IMR-90 (cell line): ENCODE results near the gene CHCHD4. TPM values are rescaled to one million over a fixed set of nuclear protein-coding genes. Genes with fewer than 3 reads are reported as not detected.

Experiments used
- ATAC-seq: fragments of 200-7000 bp; cut with Tn5 transposase; 2 replicates; pipeline ENCODE4 v1.9.1; 2020; ENCODE audit warnings: low read depth, mild to moderate bottlenecking, moderate library complexity
- BruUV-seq: library from RNA; stranded (reverse); fragments of 400-500 nt; replicated peaks from 2 replicates; lab custom pipeline; 2021; lab: Mats Ljungman, UMichigan
- CTCF ChIA-PET: fragments of 300-600 bp; formaldehyde crosslinking; extraction: SDS; loops from one replicate; lab custom pipeline; 2021; ENCODE audit warnings: antibody characterized with exemption; lab: Yijun Ruan, JAX
- POLR2A ChIA-PET: fragments of 300-600 bp; sonication (Branson Sonifier 250); formaldehyde crosslinking; loops from one replicate; lab custom pipeline; 2022; ENCODE audit warnings: antibody characterized with exemption; ENCODE audit not compliant: unreplicated experiment; lab: Charles Lee
- DNase-seq: peaks from one replicate; pipeline ENCODE4 v3.0.0; 2013
- H2AFZ ChIP-seq: replicated peaks from 2 replicates; pipeline ENCODE3; 2013; ENCODE audit warnings: low read length, mild to moderate bottlenecking; ENCODE audit not compliant: poor library complexity
- H2AK5ac ChIP-seq: 2 replicates; pipeline ENCODE4 v1.6.1; 2013; ENCODE audit warnings: low read depth, low read length, inconsistent platforms
- H2AK9ac ChIP-seq: replicated peaks from 2 replicates; pipeline ENCODE3; 2013; ENCODE audit warnings: mild to moderate bottlenecking, low read depth, low read length, moderate library complexity; ENCODE audit not compliant: poor library complexity
- H2BK120ac ChIP-seq: 2 replicates; pipeline ENCODE4 v1.6.1; 2013; ENCODE audit warnings: low read depth, low read length, inconsistent platforms
- H2BK15ac ChIP-seq: 3 replicates; pipeline ENCODE4 v1.6.1; 2013; ENCODE audit warnings: low read depth, low read length, inconsistent platforms
- H2BK20ac ChIP-seq: 2 replicates; pipeline ENCODE4 v1.6.1; 2013; ENCODE audit warnings: low read depth, mild to moderate bottlenecking, inconsistent platforms, low read length, moderate library complexity
- H2BK5ac ChIP-seq: 2 replicates; pipeline ENCODE4 v1.6.1; 2013; ENCODE audit warnings: mild to moderate bottlenecking, low read depth, low read length, inconsistent platforms; ENCODE audit not compliant: poor library complexity, severe bottlenecking
- H3K14ac ChIP-seq: replicated peaks from 2 replicates; pipeline ENCODE4 v1.6.1; 2013; ENCODE audit warnings: low read depth, low read length, inconsistent platforms
- H3K18ac ChIP-seq: 2 replicates; pipeline ENCODE4 v1.6.1; 2013; ENCODE audit warnings: low read depth, low read length, control low read depth
- H3K23ac ChIP-seq: 2 replicates; pipeline ENCODE4 v1.6.1; 2013; ENCODE audit warnings: low read depth, low read length, inconsistent platforms
- H3K27ac ChIP-seq: 2 replicates; pipeline ENCODE4 v1.5.1; 2013; ENCODE audit warnings: mild to moderate bottlenecking, control low read depth, low read length; ENCODE audit not compliant: insufficient read depth
- H3K27me3 ChIP-seq: 2 replicates; pipeline ENCODE4 v1.6.1; 2013; ENCODE audit warnings: low read length; ENCODE audit not compliant: control insufficient read depth, insufficient read depth
- H3K36me3 ChIP-seq: 2 replicates; pipeline ENCODE4 v1.6.1; 2013; ENCODE audit warnings: low read length, mixed read lengths; ENCODE audit not compliant: control insufficient read depth, insufficient read depth
- H3K4ac ChIP-seq: 2 replicates; pipeline ENCODE4 v1.6.1; 2013; ENCODE audit warnings: low read depth, low read length, inconsistent platforms
- H3K4me1 ChIP-seq: 2 replicates; pipeline ENCODE4 v1.6.1; 2013; ENCODE audit warnings: low read length, mixed read lengths; ENCODE audit not compliant: control insufficient read depth, insufficient read depth
- H3K4me2 ChIP-seq: 2 replicates; pipeline ENCODE4 v1.6.1; 2013; ENCODE audit warnings: low read depth, mild to moderate bottlenecking, control low read depth, low read length, moderate library complexity
- H3K4me3 ChIP-seq: 2 replicates; pipeline ENCODE4 v1.5.1; 2013; ENCODE audit warnings: low read depth, mild to moderate bottlenecking, control low read depth, low read length, moderate library complexity; ENCODE audit not compliant: insufficient read depth
- H3K56ac ChIP-seq: 2 replicates; pipeline ENCODE4 v1.6.1; 2013; ENCODE audit warnings: low read length, inconsistent platforms; ENCODE audit not compliant: insufficient read depth; ENCODE audit errors: extremely low read depth
- H3K79me1 ChIP-seq, 2 experiments: 2 replicates each; pipeline ENCODE4 v1.6.1; 2013; ENCODE audit warnings: low read length in 2 of 2, inconsistent platforms in 1 of 2, low read depth in 1 of 2
- H3K9ac ChIP-seq: 2 replicates; pipeline ENCODE4 v1.6.1; 2013; ENCODE audit warnings: low read depth, low read length, control low read depth
- H3K9me1 ChIP-seq: 2 replicates; pipeline ENCODE4 v1.6.1; 2013; ENCODE audit warnings: low read length, inconsistent platforms; ENCODE audit not compliant: insufficient read depth
- H3K9me3 ChIP-seq: 2 replicates; pipeline ENCODE4 v1.6.1; 2013; ENCODE audit warnings: low read length; ENCODE audit not compliant: control insufficient read depth, insufficient read depth
- H4K20me1 ChIP-seq: 2 replicates; pipeline ENCODE4 v1.6.1; 2013; ENCODE audit warnings: low read length, inconsistent platforms; ENCODE audit not compliant: insufficient read depth
- H4K5ac ChIP-seq: 2 replicates; pipeline ENCODE4 v1.6.1; 2013; ENCODE audit warnings: mild to moderate bottlenecking, low read depth, low read length, control low read depth
- H4K8ac ChIP-seq, 2 experiments: 2 replicates each; pipeline ENCODE4 v1.6.1; 2013; ENCODE audit warnings: low read depth in 2 of 2, low read length in 2 of 2, control low read depth in 1 of 2, inconsistent platforms in 1 of 2
- H4K91ac ChIP-seq: 2 replicates; pipeline ENCODE4 v1.6.1; 2013; ENCODE audit warnings: low read depth, low read length, inconsistent platforms; ENCODE audit not compliant: insufficient read depth
- BHLHE40 ChIP-seq: fragments of 150-350 bp; IDR thresholded peaks from 2 replicates; pipeline ENCODE4 v1.6.1; 2016; ENCODE audit warnings: mild to moderate bottlenecking, low read depth, low read length
- CEBPB ChIP-seq: IDR thresholded peaks from 2 replicates; pipeline ENCODE4 v1.6.1; 2012; ENCODE audit warnings: low read depth, low read length, improper control_type of control experiment
- CHD1 ChIP-seq: IDR thresholded peaks from 2 replicates; pipeline ENCODE4 v1.6.1; 2012; ENCODE audit warnings: low read depth, low read length, improper control_type of control experiment
- FOS ChIP-seq: fragments of 150-350 bp; IDR thresholded peaks from 2 replicates; pipeline ENCODE4 v1.6.1; 2016; ENCODE audit warnings: low read depth, low read length
- MAFK ChIP-seq: IDR thresholded peaks from 2 replicates; pipeline ENCODE4 v1.6.1; 2012; ENCODE audit warnings: low read depth, low read length, improper control_type of control experiment
- MAZ ChIP-seq: IDR thresholded peaks from 2 replicates; pipeline ENCODE4 v1.6.1; 2012; ENCODE audit warnings: low read depth, mild to moderate bottlenecking, low read length, improper control_type of control experiment, moderate library complexity, borderline replicate concordance
- MXI1 ChIP-seq: IDR thresholded peaks from 2 replicates; pipeline ENCODE4 v1.6.1; 2012; ENCODE audit warnings: low read depth, mild to moderate bottlenecking, low read length, moderate library complexity, borderline replicate concordance
- NFE2L2 ChIP-seq: fragments of 150-350 bp; IDR thresholded peaks from 2 replicates; pipeline ENCODE4 v1.6.1; 2016; ENCODE audit warnings: low read depth, mild to moderate bottlenecking, low read length
- POLR2A ChIP-seq: IDR thresholded peaks from 2 replicates; pipeline ENCODE4 v1.6.1; 2012; ENCODE audit warnings: mild to moderate bottlenecking, low read depth, low read length
- RAD21 ChIP-seq: IDR thresholded peaks from 2 replicates; pipeline ENCODE4 v1.6.1; 2012; ENCODE audit warnings: low read length, improper control_type of control experiment
- RCOR1 ChIP-seq: IDR thresholded peaks from 2 replicates; pipeline ENCODE4 v1.6.1; 2012; ENCODE audit warnings: mild to moderate bottlenecking, low read length, improper control_type of control experiment; ENCODE audit not compliant: insufficient replicate concordance
- RFX5 ChIP-seq: IDR thresholded peaks from 2 replicates; pipeline ENCODE4 v1.8.0; 2012; ENCODE audit warnings: low read depth, mild to moderate bottlenecking, low read length, moderate library complexity
- SMC3 ChIP-seq: fragments of 150-350 bp; IDR thresholded peaks from 2 replicates; pipeline ENCODE4 v1.6.1; 2016; ENCODE audit warnings: low read depth, mild to moderate bottlenecking, antibody characterized with exemption, low read length, moderate library complexity
- USF2 ChIP-seq: fragments of 150-350 bp; IDR thresholded peaks from 2 replicates; pipeline ENCODE4 v1.6.1; 2017; ENCODE audit warnings: mild to moderate bottlenecking, antibody characterized with exemption, low read length, low read depth
- WGBS, 2 experiments: methylation state at CpG; one replicate each; pipeline versions ENCODE4 v1.1.5 to v1.1.7; 2013; ENCODE audit warnings: missing lambda C conversion rate in 2 of 2; ENCODE audit not compliant: insufficient read length in 1 of 2; ENCODE audit errors: extremely low coverage in 2 of 2; 5-methylcytosine and 5-hydroxymethylcytosine counted together
- dilution Hi-C: fragments of 300-500 bp; cut with HindIII; formaldehyde crosslinking; loops from one replicate; pipeline ENCODE4 v1.14.3; 2018; ENCODE audit warnings: low sequenced_read_pairs; ENCODE audit not compliant: unreplicated experiment
- in situ Hi-C: fragments of 300-500 bp; cut with MboI; formaldehyde crosslinking; loops from 3 replicates; pipeline ENCODE4 v1.14.3; 2019; ENCODE audit warnings: low sequenced_read_pairs, inconsistent platforms, mixed read lengths
- intact Hi-C: fragments of 100-400 bp; cut with micrococcal nuclease; formaldehyde crosslinking; loops from 2 replicates; pipeline ENCODE4 v1.10.0; 2022
- polyA plus RNA-seq, 3 experiments: library from polyadenylated mRNA; depleted of rRNA; stranded (reverse); fragments of >200 nt; gene quantifications; 2 replicates each; pipeline ENCODE4 v1.2.3, GENCODE V29; 2012; ENCODE audit warnings: low replicate concordance in 1 of 3
- total RNA-seq: library from RNA; depleted of rRNA; stranded (reverse); fragments of >200 nt; gene quantifications from 2 replicates; pipeline ENCODE4 v1.2.3, GENCODE V29; 2012
- TF ChIP-seq, protein P1 (sequence below): conservative IDR thresholded peaks from 2 replicates; pipeline ENCODE4 v1.5.1; 2012; ENCODE audit warnings: mild to moderate bottlenecking, low read depth, low read length, improper control_type of control experiment
- TF ChIP-seq, protein P2 (sequence below): fragments of 150-350 bp; IDR thresholded peaks from 2 replicates; pipeline ENCODE4 v1.6.1; 2016; ENCODE audit warnings: low read depth, mild to moderate bottlenecking, low read length, moderate library complexity, borderline replicate concordance

CHCHD4 gene
- total and polyA plus RNA-seq, 2 of the 4 experiments (the other 2 are of a cell fraction), result 9.0 to 9.8 TPM

GRCh38 chr3:14154276-14154675 is 29.6 kb upstream of the CHCHD4 start:
- Histone ChIP-seq H3K79me1 (peaks cover 25 to 35% of the 10 kb centered on the region in 2 experiments), H4K91ac (no peak overlapping the region), H3K4me2 (no peak overlapping the region), H4K5ac (no peak overlapping the region), H4K8ac (no peak overlapping the region), H2AK9ac (no peak overlapping the region), H3K27me3 (no peaks in the 10 kb centered on the region), H2BK5ac (no peak overlapping the region), H3K9me3 (no peaks in the 10 kb centered on the region), H3K4me1 (no peaks in the 10 kb centered on the region), H2BK20ac (no peak overlapping the region), H3K4me3 (no peak overlapping the region), H3K4ac (no peak overlapping the region), H3K56ac (no peak overlapping the region), H2BK15ac (no peak overlapping the region), H2AFZ (no peak overlapping the region), H3K9ac (no peak overlapping the region), H3K27ac (no peak overlapping the region), H2BK120ac (no peak overlapping the region), H3K14ac (no peak overlapping the region), H2AK5ac (no peak overlapping the region), H3K9me1 (peaks cover under 1% of the 10 kb centered on the region; the same call in 1 of the 2 replicates), H3K18ac (no peak overlapping the region), H3K23ac (no peak overlapping the region), H3K36me3 (peaks cover 66% of the 10 kb centered on the region), H4K20me1 (no peaks in the 10 kb centered on the region)
- 93 to 100% methylated on average over 2 to 3 of the region's 5 CpGs for WGBS, 2 experiments
- intact Hi-C loops, result no loop called here
- ATAC-seq, result no peak
- in situ Hi-C loops, result no loop called here
- BruUV-seq, result no TSS peak
- CTCF ChIA-PET, result no interaction called here
- TF ChIP-seq MAFK (no peak), BHLHE40 (no peak), POLR2A (no peak), USF2 (no peak), FOS (no peak), CHD1 (no peak), RFX5 (no peak), CEBPB (no peak), MAZ (no peak), NFE2L2 (no peak), RAD21 (no peak), SMC3 (no peak), RCOR1 (no peak), MXI1 (no peak)
- TF ChIP-seq, protein P1, sequence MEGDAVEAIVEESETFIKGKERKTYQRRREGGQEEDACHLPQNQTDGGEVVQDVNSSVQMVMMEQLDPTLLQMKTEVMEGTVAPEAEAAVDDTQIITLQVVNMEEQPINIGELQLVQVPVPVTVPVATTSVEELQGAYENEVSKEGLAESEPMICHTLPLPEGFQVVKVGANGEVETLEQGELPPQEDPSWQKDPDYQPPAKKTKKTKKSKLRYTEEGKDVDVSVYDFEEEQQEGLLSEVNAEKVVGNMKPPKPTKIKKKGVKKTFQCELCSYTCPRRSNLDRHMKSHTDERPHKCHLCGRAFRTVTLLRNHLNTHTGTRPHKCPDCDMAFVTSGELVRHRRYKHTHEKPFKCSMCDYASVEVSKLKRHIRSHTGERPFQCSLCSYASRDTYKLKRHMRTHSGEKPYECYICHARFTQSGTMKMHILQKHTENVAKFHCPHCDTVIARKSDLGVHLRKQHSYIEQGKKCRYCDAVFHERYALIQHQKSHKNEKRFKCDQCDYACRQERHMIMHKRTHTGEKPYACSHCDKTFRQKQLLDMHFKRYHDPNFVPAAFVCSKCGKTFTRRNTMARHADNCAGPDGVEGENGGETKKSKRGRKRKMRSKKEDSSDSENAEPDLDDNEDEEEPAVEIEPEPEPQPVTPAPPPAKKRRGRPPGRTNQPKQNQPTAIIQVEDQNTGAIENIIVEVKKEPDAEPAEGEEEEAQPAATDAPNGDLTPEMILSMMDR, result no peak
- TF ChIP-seq, protein P2, sequence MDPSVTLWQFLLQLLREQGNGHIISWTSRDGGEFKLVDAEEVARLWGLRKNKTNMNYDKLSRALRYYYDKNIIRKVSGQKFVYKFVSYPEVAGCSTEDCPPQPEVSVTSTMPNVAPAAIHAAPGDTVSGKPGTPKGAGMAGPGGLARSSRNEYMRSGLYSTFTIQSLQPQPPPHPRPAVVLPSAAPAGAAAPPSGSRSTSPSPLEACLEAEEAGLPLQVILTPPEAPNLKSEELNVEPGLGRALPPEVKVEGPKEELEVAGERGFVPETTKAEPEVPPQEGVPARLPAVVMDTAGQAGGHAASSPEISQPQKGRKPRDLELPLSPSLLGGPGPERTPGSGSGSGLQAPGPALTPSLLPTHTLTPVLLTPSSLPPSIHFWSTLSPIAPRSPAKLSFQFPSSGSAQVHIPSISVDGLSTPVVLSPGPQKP, result no peak
- POLR2A ChIA-PET, result no interaction called here
- DNase-seq, result no peak
- dilution Hi-C loops, result no loop called here
